ENCODE results near the gene ATP11A. TPM values are rescaled to one million over a fixed set of nuclear protein-coding genes. Genes with fewer than 3 reads are reported as not detected.

ATP11A gene
- total and polyA plus RNA-seq, 7 donors, result 0.69 to 22.9 (median 9.6) TPM

- DNase-seq, result no peak
- TF ChIP-seq POLR2AphosphoS5 (IDR thresholded peaks at IDR 0.05) (peak in 2 of 4 donors; percentile 45 to 66), EP300 (IDR thresholded peaks at IDR 0.05) (no peak), CTCF (IDR thresholded peaks at IDR 0.05) (no peak), POLR2A (IDR thresholded peaks at IDR 0.05) (no peak)
- Histone ChIP-seq H3K36me3 (no peaks in the 10 kb centered on the region), H3K4me3 (no peak overlapping the region), H3K9me3 (no peaks in the 10 kb centered on the region), H3K4me1 (no peaks in the 10 kb centered on the region), H3K27ac (no peak overlapping the region), H3K27me3 (no peaks in the 10 kb centered on the region)
- WGBS, 2 donors, result 67 to 89% methylated on average over 25 of the region's 25 CpGs
- intact Hi-C loops (cut with DNase I), result no loop called here
Measured at GRCh38 chr13:112773601-112774447, 84.0 kb downstream of the ATP11A start.

- H3K27ac ChIP-seq, result no peak overlapping the region
- no peak overlapping the region for H3K4me3 ChIP-seq
- H3K9me3 ChIP-seq, result no peaks in the 10 kb centered on the region
- intact Hi-C loops (cut with DNase I), result no loop called here
- DNase-seq, result no peak
- no peaks in the 10 kb centered on the region for H3K27me3 ChIP-seq
- 94 to 97% methylated on average over 7 of the region's 7 CpGs for WGBS, 2 donors
- H3K4me1 ChIP-seq, result no peaks in the 10 kb centered on the region
- H3K36me3 ChIP-seq, result no peaks in the 10 kb centered on the region
- no peak for TF ChIP-seq POLR2A (IDR thresholded peaks at IDR 0.05)
- TF ChIP-seq CTCF (IDR thresholded peaks at IDR 0.05), result no peak
- TF ChIP-seq EP300 (IDR thresholded peaks at IDR 0.05), result no peak
- no peak for TF ChIP-seq POLR2AphosphoS5 (IDR thresholded peaks at IDR 0.05)
Measured at GRCh38 chr13:112774448-112774792, 84.6 kb downstream of the ATP11A start.

- no peaks in the 10 kb centered on the region for H3K9me3 ChIP-seq
- no peaks in the 10 kb centered on the region for H3K4me1 ChIP-seq
- no peak overlapping the region for H3K27ac ChIP-seq
- TF ChIP-seq EP300 (IDR thresholded peaks at IDR 0.05), result no peak
- TF ChIP-seq POLR2AphosphoS5 (IDR thresholded peaks at IDR 0.05), result no peak
- TF ChIP-seq POLR2A (IDR thresholded peaks at IDR 0.05), result no peak
- no peak for TF ChIP-seq CTCF (IDR thresholded peaks at IDR 0.05)
- intact Hi-C loops (cut with DNase I), result no loop called here
- H3K27me3 ChIP-seq, result no peaks in the 10 kb centered on the region
- DNase-seq, result no peak
- 97% methylated on average over 36 of the region's 36 CpGs for WGBS, 2 donors
- no peak overlapping the region for H3K4me3 ChIP-seq
- H3K36me3 ChIP-seq, result no peaks in the 10 kb centered on the region
Measured at GRCh38 chr13:112774829-112775565, 85.2 kb downstream of the ATP11A start.

- H3K9me3 ChIP-seq, result no peaks in the 10 kb centered on the region
- no peaks in the 10 kb centered on the region for H3K27me3 ChIP-seq
- H3K27ac ChIP-seq, result no peak overlapping the region
- no peak overlapping the region for H3K4me3 ChIP-seq
- WGBS, 2 donors, result 93% methylated on average over 25 of the region's 25 CpGs
- no peak for DNase-seq
- H3K4me1 ChIP-seq, result no peaks in the 10 kb centered on the region
- intact Hi-C loops (cut with DNase I), result no loop called here
- no peak for TF ChIP-seq POLR2AphosphoS5 (IDR thresholded peaks at IDR 0.05)
- TF ChIP-seq CTCF (IDR thresholded peaks at IDR 0.05), result no peak
- no peak for TF ChIP-seq POLR2A (IDR thresholded peaks at IDR 0.05)
- TF ChIP-seq EP300 (IDR thresholded peaks at IDR 0.05), result no peak
- H3K36me3 ChIP-seq, result no peaks in the 10 kb centered on the region
Measured at GRCh38 chr13:112775791-112776279, 86.0 kb downstream of the ATP11A start.

Measured in sigmoid colon (tissue), 7 donors.